Mesenchymal stem cell (in vitro differentiated cells and primary cell): ENCODE data around the gene FCSK.

Experiments used
- DNase-seq: peaks from one replicate; pipeline ENCODE4 v3.0.0-alpha.2; 2013
- H2AFZ ChIP-seq: one replicate; pipeline ENCODE4 v1.6.1; 2013; ENCODE audit warnings: low read depth, mild to moderate bottlenecking, control low read depth, inconsistent platforms, low read length, moderate library complexity
- H2AK5ac ChIP-seq: 2 replicates; pipeline ENCODE4 v1.6.1; 2013; ENCODE audit warnings: low read length, moderate library complexity, mild to moderate bottlenecking, inconsistent platforms; ENCODE audit not compliant: severe bottlenecking
- H2BK120ac ChIP-seq: one replicate; pipeline ENCODE4 v1.6.1; 2013; ENCODE audit warnings: low read depth, mild to moderate bottlenecking, inconsistent platforms, low read length, moderate library complexity
- H2BK12ac ChIP-seq, 2 experiments: one replicate each; pipeline ENCODE4 v1.6.1; 2013; ENCODE audit warnings: inconsistent platforms in 2 of 2, low read length in 2 of 2, mild to moderate bottlenecking in 2 of 2, moderate library complexity in 2 of 2, control low read depth in 1 of 2
- H2BK15ac ChIP-seq: one replicate; pipeline ENCODE4 v1.6.1; 2013; ENCODE audit warnings: mild to moderate bottlenecking, low read depth, inconsistent platforms; ENCODE audit not compliant: poor library complexity, severe bottlenecking
- H2BK5ac ChIP-seq: 2 replicates; pipeline ENCODE4 v1.6.1; 2013; ENCODE audit warnings: low read depth, mild to moderate bottlenecking, low read length, control low read depth, inconsistent platforms; ENCODE audit not compliant: poor library complexity, severe bottlenecking
- H3K14ac ChIP-seq, 2 experiments: one replicate each; pipeline ENCODE4 v1.6.1; 2013; ENCODE audit warnings: inconsistent platforms in 2 of 2, low read length in 2 of 2, control low read depth in 1 of 2, mild to moderate bottlenecking in 1 of 2, moderate library complexity in 1 of 2
- H3K18ac ChIP-seq, 2 experiments: one replicate each; pipeline ENCODE4 v1.6.1; 2013; ENCODE audit warnings: inconsistent platforms in 2 of 2, low read length in 2 of 2, control low read depth in 1 of 2, low read depth in 1 of 2, mild to moderate bottlenecking in 1 of 2
- H3K23ac ChIP-seq, 2 experiments: one replicate each; pipeline ENCODE4 v1.6.1; 2013; ENCODE audit warnings: inconsistent platforms in 2 of 2, low read length in 2 of 2, mild to moderate bottlenecking in 2 of 2, moderate library complexity in 2 of 2, control low read depth in 1 of 2
- H3K27ac ChIP-seq: 2 replicates; pipeline ENCODE4 v1.5.1; 2013; ENCODE audit warnings: mild to moderate bottlenecking, moderate library complexity, low read length, control low read depth, inconsistent platforms; ENCODE audit not compliant: poor library complexity, severe bottlenecking
- H3K27me3 ChIP-seq, 2 experiments: 2 replicates each; pipeline versions ENCODE4 v1.6.1 to v1.7.0; 2013; ENCODE audit warnings: low read length in 2 of 2, mild to moderate bottlenecking in 2 of 2, moderate library complexity in 2 of 2, control low read depth in 1 of 2, inconsistent platforms in 1 of 2; ENCODE audit not compliant: control insufficient read depth in 1 of 2, insufficient read depth in 1 of 2
- H3K36me3 ChIP-seq, 2 experiments: 2 replicates each; pipeline versions ENCODE4 v1.6.1 to v1.7.0; 2013; ENCODE audit warnings: low read length in 2 of 2, control low read depth in 1 of 2, inconsistent platforms in 1 of 2, low read depth in 1 of 2, mild to moderate bottlenecking in 1 of 2; ENCODE audit not compliant: insufficient read depth in 2 of 2, control insufficient read depth in 1 of 2
- H3K4ac ChIP-seq, 2 experiments: one replicate each; pipeline ENCODE4 v1.6.1; 2013; ENCODE audit warnings: inconsistent platforms in 2 of 2, low read length in 2 of 2, mild to moderate bottlenecking in 2 of 2, moderate library complexity in 2 of 2, control low read depth in 1 of 2, low read depth in 1 of 2
- H3K4me1 ChIP-seq: 2 replicates; pipeline ENCODE4 v1.6.1; 2013; ENCODE audit warnings: low read depth, low read length, control low read depth; ENCODE audit not compliant: control insufficient read depth, insufficient read depth
- H3K4me2 ChIP-seq: 2 replicates; pipeline ENCODE4 v1.6.1; 2013; ENCODE audit warnings: low read length, mild to moderate bottlenecking, inconsistent platforms; ENCODE audit not compliant: poor library complexity, severe bottlenecking
- H3K4me3 ChIP-seq, 2 experiments: 2 replicates each; pipeline versions ENCODE4 v1.5.1 to v1.7.0; 2013; ENCODE audit warnings: low read length in 2 of 2, mild to moderate bottlenecking in 2 of 2, control low read depth in 1 of 2, low read depth in 1 of 2; ENCODE audit not compliant: insufficient read depth in 1 of 2
- H3K79me1 ChIP-seq: replicated peaks from 2 replicates; pipeline ENCODE4 v1.6.1; 2013; ENCODE audit warnings: mild to moderate bottlenecking, control low read depth, low read length, inconsistent platforms; ENCODE audit not compliant: poor library complexity, severe bottlenecking
- H3K9ac ChIP-seq: 2 replicates; pipeline ENCODE4 v1.7.0; 2013; ENCODE audit warnings: mild to moderate bottlenecking, low read length, moderate library complexity
- H3K9me3 ChIP-seq: 2 replicates; pipeline ENCODE4 v1.7.0; 2013; ENCODE audit warnings: mild to moderate bottlenecking, low read length; ENCODE audit not compliant: control insufficient read depth
- H4K8ac ChIP-seq: one replicate; pipeline ENCODE4 v1.6.1; 2013; ENCODE audit warnings: inconsistent platforms, mild to moderate bottlenecking, low read length, moderate library complexity
- H4K91ac ChIP-seq: one replicate; pipeline ENCODE4 v1.6.1; 2013; ENCODE audit warnings: mild to moderate bottlenecking, low read length, inconsistent platforms
- whole genome bisulfite sequencing: methylation state at CpG from one replicate; pipeline ENCODE4 v1.1.7; 2013; ENCODE audit warnings: mixed read lengths; 5-methylcytosine and 5-hydroxymethylcytosine counted together

The FCSK gene

DNA sequence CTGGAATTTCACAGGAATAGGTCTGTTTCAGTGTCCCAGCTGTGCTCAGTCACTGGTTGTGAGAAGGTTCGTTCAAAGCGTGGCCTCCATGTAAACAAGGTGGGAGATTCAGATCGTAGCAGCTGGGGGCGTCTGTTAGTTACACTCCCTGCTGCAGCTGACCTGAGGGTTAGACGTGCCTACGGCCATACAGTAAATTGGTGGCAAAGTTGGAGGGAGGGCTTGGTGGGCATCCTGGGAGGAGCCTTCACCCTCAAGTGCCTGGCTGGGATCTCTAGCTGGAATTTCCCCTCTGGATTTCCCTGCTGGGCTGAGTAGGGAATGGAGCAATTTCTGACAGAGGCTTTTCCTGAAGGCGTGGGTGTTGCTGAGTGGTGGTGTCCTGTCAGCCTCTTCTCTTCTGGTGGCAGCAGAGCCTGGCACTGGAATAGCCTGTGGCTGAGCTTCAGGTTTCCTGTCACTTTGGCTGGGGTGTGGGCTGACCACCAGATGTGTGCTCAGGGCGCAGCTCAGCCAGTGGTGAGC is 6.4 kb downstream of the FCSK start:
- Histone ChIP-seq H2BK12ac (no peak overlapping the region), H3K79me1 (peaks cover 14% of the 10 kb centered on the region), H3K27me3 (no peaks in the 10 kb centered on the region), H3K4me3 (no peak overlapping the region), H3K9me3 (no peaks in the 10 kb centered on the region), H2BK15ac (no peak overlapping the region), H3K4ac (peak overlapping the region in 1 of 2 experiments; percentile 57), H2AK5ac (peak overlapping the region; percentile 22), H2AFZ (no peak overlapping the region), H3K23ac (no peak overlapping the region), H3K9ac (no peak overlapping the region), H3K18ac (peak overlapping the region in 1 of 2 experiments; percentile 80), H4K91ac (no peak overlapping the region), H3K4me2 (no peak overlapping the region), H2BK120ac (no peak overlapping the region), H2BK5ac (no peak overlapping the region), H3K27ac (peak overlapping the region; percentile 25), H3K14ac (no peak overlapping the region), H3K36me3 (peaks cover 11 to 16% of the 10 kb centered on the region in 2 experiments), H3K4me1 (peaks cover 22% of the 10 kb centered on the region), H4K8ac (no peak overlapping the region)
- DNase-seq, result peak; percentile 79
- WGBS, result 43% methylated on average over 8 of the region's 8 CpGs

DNA sequence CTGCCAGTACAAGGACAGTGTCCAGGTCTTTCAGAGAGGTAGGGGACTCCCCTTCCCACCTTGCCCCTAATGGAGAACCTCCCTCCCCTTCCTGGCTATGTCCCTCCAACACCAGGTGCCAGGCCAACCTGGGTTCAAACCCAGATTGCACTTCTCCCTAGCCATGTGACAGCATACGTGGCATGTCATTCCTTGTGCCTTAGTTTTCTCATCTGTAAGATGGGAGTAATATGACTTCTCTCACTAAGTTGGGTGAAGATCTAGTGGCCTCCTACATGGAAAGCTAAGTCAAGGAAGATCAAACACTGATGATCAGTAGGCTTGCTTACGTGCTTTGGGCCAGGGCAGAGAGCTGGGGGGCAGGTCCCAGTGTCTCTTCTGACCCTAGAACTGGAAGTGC is 8.8 kb downstream of the FCSK start:
- no peak for DNase-seq
- H3K18ac ChIP-seq, result no peak overlapping the region
- no peak overlapping the region for H3K9ac ChIP-seq
- no peaks in the 10 kb centered on the region for H3K9me3 ChIP-seq
- H3K4ac ChIP-seq, result no peak overlapping the region
- H3K23ac ChIP-seq, result no peak overlapping the region
- H3K27ac ChIP-seq, result no peak overlapping the region
- H2BK5ac ChIP-seq, result no peak overlapping the region
- H4K8ac ChIP-seq, result no peak overlapping the region
- WGBS, result 92% methylated on average over 2 of the region's 2 CpGs
- no peak overlapping the region for H3K4me2 ChIP-seq
- H3K79me1 ChIP-seq, result peaks cover 12% of the 10 kb centered on the region
- H2BK15ac ChIP-seq, result no peak overlapping the region
- no peak overlapping the region for H2AFZ ChIP-seq
- no peaks in the 10 kb centered on the region for H3K27me3 ChIP-seq
- H2BK120ac ChIP-seq, result no peak overlapping the region
- H3K4me1 ChIP-seq, result peaks cover 28% of the 10 kb centered on the region
- H3K36me3 ChIP-seq, result peaks cover 16 to 25% of the 10 kb centered on the region in 2 experiments
- H3K14ac ChIP-seq, result no peak overlapping the region
- H2AK5ac ChIP-seq, result no peak overlapping the region
- H4K91ac ChIP-seq, result no peak overlapping the region
- H3K4me3 ChIP-seq, result no peak overlapping the region
- no peak overlapping the region for H2BK12ac ChIP-seq

DNA sequence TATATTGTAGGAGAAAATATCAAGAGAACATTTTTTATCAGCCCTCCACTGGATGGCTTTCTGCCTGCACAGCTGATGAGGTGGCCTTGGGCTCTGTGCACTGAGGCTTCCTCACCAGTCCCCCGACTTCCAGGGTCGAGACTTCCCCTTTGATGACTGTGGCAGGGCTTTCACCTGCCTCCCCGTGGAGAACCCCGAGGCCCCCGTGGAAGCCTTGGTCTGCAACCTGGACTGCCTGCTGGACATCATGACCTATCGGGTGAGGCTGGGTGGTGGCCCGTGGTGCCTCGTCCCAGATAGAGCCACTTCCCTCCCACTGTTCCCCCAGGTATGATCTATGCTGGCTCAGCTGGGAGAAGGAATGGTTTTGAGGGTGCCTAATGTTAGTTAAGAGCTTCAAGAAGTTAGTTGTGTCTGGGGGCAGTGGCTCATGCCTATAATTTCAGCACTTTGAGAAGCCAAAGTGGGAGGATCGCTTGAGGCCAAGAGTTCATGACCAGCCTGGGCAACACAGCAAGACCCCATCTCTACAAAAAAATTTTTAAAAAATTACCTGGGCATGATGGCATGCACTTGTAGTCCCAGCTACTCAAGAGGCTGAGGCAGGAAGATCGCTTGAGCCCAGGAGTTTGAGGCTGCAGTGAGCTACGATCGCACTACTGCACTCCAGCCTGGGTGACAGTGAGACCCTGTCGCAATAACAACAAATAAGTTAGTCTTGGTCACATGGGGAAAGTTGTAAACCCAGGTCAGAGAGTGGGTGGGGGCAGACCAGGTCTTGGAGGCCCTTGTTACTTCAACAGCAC is 11.8 kb downstream of the FCSK start:
- peaks cover 5% of the 10 kb centered on the region for H3K79me1 ChIP-seq
- no peak overlapping the region for H2BK15ac ChIP-seq
- H3K14ac ChIP-seq, result no peak overlapping the region
- no peak overlapping the region for H2AFZ ChIP-seq
- H3K9me3 ChIP-seq, result no peaks in the 10 kb centered on the region
- H2BK5ac ChIP-seq, result no peak overlapping the region
- H3K4me1 ChIP-seq, result peaks cover 29% of the 10 kb centered on the region
- H3K36me3 ChIP-seq, result peaks cover 16 to 38% of the 10 kb centered on the region in 2 experiments
- no peak overlapping the region for H3K27ac ChIP-seq
- no peak overlapping the region for H2BK12ac ChIP-seq
- no peak overlapping the region for H3K9ac ChIP-seq
- no peak overlapping the region for H3K23ac ChIP-seq
- no peak overlapping the region for H4K8ac ChIP-seq
- no peak overlapping the region for H3K4me2 ChIP-seq
- H3K18ac ChIP-seq, result no peak overlapping the region
- no peak for DNase-seq
- no peak overlapping the region for H2AK5ac ChIP-seq
- WGBS, result 95% methylated on average over 11 of the region's 13 CpGs
- no peak overlapping the region for H3K4me3 ChIP-seq
- no peak overlapping the region for H2BK120ac ChIP-seq
- H3K4ac ChIP-seq, result no peak overlapping the region
- no peaks in the 10 kb centered on the region for H3K27me3 ChIP-seq
- H4K91ac ChIP-seq, result no peak overlapping the region

DNA sequence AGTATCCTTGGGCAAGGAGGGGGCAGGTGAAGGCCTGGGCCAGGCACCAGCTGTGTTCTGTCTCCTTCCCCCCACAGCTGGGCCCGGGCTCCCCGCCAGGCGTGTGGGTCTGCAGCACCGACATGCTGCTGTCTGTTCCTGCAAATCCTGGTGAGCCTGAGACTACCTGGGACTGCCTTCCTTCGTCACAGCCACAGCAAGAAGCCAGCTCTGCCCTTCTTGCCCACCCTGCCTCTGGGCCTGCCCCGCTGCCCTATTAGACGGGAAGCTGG is 12.3 kb downstream of the FCSK start:
- Histone ChIP-seq H2AFZ (no peak overlapping the region), H3K9ac (no peak overlapping the region), H3K9me3 (no peaks in the 10 kb centered on the region), H4K8ac (no peak overlapping the region), H3K4me2 (no peak overlapping the region), H3K14ac (peak overlapping the region in 1 of 2 experiments; percentile 22), H3K79me1 (no peaks in the 10 kb centered on the region), H3K23ac (no peak overlapping the region), H3K4me1 (peaks cover 25% of the 10 kb centered on the region), H3K27me3 (no peaks in the 10 kb centered on the region), H4K91ac (no peak overlapping the region), H3K4ac (no peak overlapping the region), H2BK5ac (no peak overlapping the region), H2BK120ac (no peak overlapping the region), H3K36me3 (peaks cover 16 to 39% of the 10 kb centered on the region in 2 experiments), H3K18ac (no peak overlapping the region), H2BK12ac (no peak overlapping the region), H2BK15ac (no peak overlapping the region), H2AK5ac (no peak overlapping the region), H3K27ac (no peak overlapping the region), H3K4me3 (no peak overlapping the region)
- 97% methylated on average over 6 of the region's 7 CpGs for WGBS
- no peak for DNase-seq
